Esophagus muscularis mucosa (tissue), 4 donors: ENCODE results near the gene REEP6.

Experiments used
- EP300 ChIP-seq: sonication (generic); formaldehyde crosslinking; IDR thresholded peaks from one replicate; pipeline ENCODE4 v1.6.1; 2017; ENCODE audit warnings: antibody characterized with exemption
- POLR2A ChIP-seq: fragments of 450-650 bp; IDR thresholded peaks from one replicate; pipeline ENCODE4 v1.6.1; 2017; ENCODE audit warnings: antibody characterized with exemption, moderate library complexity, mild to moderate bottlenecking, low read depth
- POLR2AphosphoS5 ChIP-seq, 2 donors: sonication (generic); formaldehyde crosslinking; IDR thresholded peaks; one replicate each; pipeline ENCODE4 v1.6.1; 2017; ENCODE audit warnings: antibody characterized with exemption in 2 of 2
- TF ChIP-seq, protein P1 (sequence below), 3 experiments: fragments of 200-600 bp in 2 of 3; fragments of 450-650 bp in 1 of 3; sonication (generic) in 2 of 3; IDR thresholded peaks; one replicate each; pipeline ENCODE4 v1.5.1; 2017 to 2019; ENCODE audit warnings: antibody characterized with exemption in 3 of 3, mild to moderate bottlenecking in 2 of 3, moderate library complexity in 1 of 3

DNA sequence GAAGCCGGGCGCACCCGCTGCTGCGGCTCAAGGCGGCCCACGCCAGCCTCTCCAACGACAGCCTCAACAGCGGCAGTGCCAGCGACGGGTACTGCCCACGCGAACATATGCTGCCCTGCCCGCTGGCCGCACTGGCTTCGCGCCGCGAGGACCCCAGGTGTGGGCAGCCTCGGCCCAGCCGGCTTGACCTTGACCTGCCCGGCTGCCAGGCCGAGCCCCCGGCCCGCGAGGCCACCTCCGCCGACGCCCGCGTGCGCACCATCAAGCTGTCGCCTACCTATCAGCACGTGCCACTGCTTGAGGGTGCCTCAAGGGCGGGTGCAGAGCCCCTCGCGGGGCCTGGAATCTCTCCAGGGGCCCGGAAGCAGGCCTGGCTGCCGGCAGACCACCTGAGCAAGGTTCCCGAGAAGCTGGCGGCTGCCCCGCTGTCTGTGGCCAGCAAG lies 24.9 kb upstream of the REEP6 start:
- TF ChIP-seq EP300 (no peak), POLR2A (no peak), POLR2AphosphoS5 (IDR thresholded peaks at IDR 0.05) (no peak)
- TF ChIP-seq, protein P1, sequence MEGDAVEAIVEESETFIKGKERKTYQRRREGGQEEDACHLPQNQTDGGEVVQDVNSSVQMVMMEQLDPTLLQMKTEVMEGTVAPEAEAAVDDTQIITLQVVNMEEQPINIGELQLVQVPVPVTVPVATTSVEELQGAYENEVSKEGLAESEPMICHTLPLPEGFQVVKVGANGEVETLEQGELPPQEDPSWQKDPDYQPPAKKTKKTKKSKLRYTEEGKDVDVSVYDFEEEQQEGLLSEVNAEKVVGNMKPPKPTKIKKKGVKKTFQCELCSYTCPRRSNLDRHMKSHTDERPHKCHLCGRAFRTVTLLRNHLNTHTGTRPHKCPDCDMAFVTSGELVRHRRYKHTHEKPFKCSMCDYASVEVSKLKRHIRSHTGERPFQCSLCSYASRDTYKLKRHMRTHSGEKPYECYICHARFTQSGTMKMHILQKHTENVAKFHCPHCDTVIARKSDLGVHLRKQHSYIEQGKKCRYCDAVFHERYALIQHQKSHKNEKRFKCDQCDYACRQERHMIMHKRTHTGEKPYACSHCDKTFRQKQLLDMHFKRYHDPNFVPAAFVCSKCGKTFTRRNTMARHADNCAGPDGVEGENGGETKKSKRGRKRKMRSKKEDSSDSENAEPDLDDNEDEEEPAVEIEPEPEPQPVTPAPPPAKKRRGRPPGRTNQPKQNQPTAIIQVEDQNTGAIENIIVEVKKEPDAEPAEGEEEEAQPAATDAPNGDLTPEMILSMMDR (IDR thresholded peaks at IDR 0.05), result no peak
